Memory B cell (primary cell): ENCODE data around the gene CAMKK2.
A peak's percentile ranks its signal among the peaks of the same experiment; 100 is the strongest.
"Not testable (repeated sequence)": the region's sequence is repeated elsewhere in the genome, so short reads cannot be mapped to it uniquely, and the experiment has no call there.

Experiments
- ATAC-seq: fragments of 150-1000 bp; cut with Tn5 transposase; 2 replicates; pipeline ENCODE4 v1.10.0; 2021; ENCODE audit warnings: low read depth, mild to moderate bottlenecking, moderate library complexity
- DNase-seq, 2 donors: peaks; one replicate each; pipeline ENCODE4 v3.0.0; 2022; ENCODE audit warnings: low spot score in 2 of 2
- H3K27ac Mint-ChIP-seq: one replicate; pipeline ENCODE4 v1.8.0; 2022; ENCODE audit warnings: mild to moderate bottlenecking, moderate library complexity, mixed read lengths
- H3K27me3 Mint-ChIP-seq: one replicate; pipeline ENCODE4 v1.8.0; 2022; ENCODE audit warnings: mixed read lengths
- H3K36me3 Mint-ChIP-seq: one replicate; pipeline ENCODE4 v1.8.0; 2022; ENCODE audit warnings: mild to moderate bottlenecking, mixed read lengths
- H3K4me1 Mint-ChIP-seq: one replicate; pipeline ENCODE4 v1.8.0; 2022; ENCODE audit warnings: mixed read lengths
- H3K4me3 Mint-ChIP-seq: one replicate; pipeline ENCODE4 v1.8.0; 2022; ENCODE audit warnings: mild to moderate bottlenecking, moderate library complexity, mixed read lengths
- H3K9me3 Mint-ChIP-seq: one replicate; pipeline ENCODE4 v1.8.0; 2022; ENCODE audit warnings: mixed read lengths

Gene CAMKK2

GRCh38 chr12:121257704-121258449 is 38.6 kb downstream of the CAMKK2 start:
- ATAC-seq, H3K4me1 Mint-ChIP-seq, H3K4me3 Mint-ChIP-seq, H3K27me3 Mint-ChIP-seq, H3K9me3 Mint-ChIP-seq, DNase-seq: not testable (repeated sequence)
- Mint-ChIP-seq H3K36me3 (peaks cover 28% of the 10 kb centered on the region), H3K27ac (peak overlapping the region; percentile 41)

- no peak for DNase-seq
- Mint-ChIP-seq H3K36me3 (peaks cover 28% of the 10 kb centered on the region), H3K4me3 (no peak overlapping the region), H3K27ac (no peak overlapping the region), H3K4me1 (no peaks in the 10 kb centered on the region), H3K27me3 (no peaks in the 10 kb centered on the region), H3K9me3 (no peaks in the 10 kb centered on the region)
- ATAC-seq = no peak
These were observed 41.1 kb downstream of the CAMKK2 start for GRCh38 chr12:121255433-121255832.

DNA sequence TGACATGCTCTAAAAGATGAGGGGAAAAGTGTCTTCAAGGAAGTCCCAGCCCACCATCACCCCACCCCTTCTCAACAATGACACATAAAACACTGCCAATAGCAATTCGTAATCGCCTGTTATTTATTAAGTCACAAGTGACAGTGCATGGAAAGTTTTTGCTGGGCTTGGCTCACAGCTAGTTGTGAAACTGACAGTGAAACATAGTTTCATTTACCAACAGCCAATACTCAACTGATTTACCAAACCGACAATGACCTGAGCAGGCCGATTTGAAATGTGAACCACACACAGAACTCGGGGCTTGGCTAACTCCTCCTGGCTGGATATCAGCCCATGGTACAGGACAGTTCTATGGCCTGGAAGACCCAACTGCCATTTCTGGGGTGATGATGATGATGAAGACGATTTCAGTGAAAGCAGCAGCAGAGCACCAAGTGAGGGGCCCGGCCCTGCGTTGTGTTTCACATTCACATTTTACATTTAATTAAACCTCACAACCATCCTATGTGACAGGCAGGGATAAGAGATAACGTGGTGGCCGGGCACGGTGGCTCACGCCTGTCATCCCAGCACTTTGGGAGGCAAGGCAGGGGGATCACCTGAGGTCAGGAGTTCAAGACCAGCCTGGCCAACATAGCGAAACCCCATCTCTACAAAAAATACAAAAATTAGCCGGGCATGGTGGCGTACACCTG is 42.7 kb downstream of the CAMKK2 start:
- Mint-ChIP-seq H3K36me3 (peaks cover 23% of the 10 kb centered on the region), H3K4me1 (peaks cover under 1% of the 10 kb centered on the region), H3K9me3 (no peaks in the 10 kb centered on the region), H3K4me3 (no peak overlapping the region), H3K27ac (peak overlapping the region; percentile 38), H3K27me3 (no peaks in the 10 kb centered on the region)
- no peak for ATAC-seq
- no peak for DNase-seq

- peaks cover 23% of the 10 kb centered on the region for H3K36me3 Mint-ChIP-seq
- H3K27ac Mint-ChIP-seq = no peak overlapping the region
These were observed 43.7 kb downstream of the CAMKK2 start for GRCh38 chr12:121252712-121253345.

DNA sequence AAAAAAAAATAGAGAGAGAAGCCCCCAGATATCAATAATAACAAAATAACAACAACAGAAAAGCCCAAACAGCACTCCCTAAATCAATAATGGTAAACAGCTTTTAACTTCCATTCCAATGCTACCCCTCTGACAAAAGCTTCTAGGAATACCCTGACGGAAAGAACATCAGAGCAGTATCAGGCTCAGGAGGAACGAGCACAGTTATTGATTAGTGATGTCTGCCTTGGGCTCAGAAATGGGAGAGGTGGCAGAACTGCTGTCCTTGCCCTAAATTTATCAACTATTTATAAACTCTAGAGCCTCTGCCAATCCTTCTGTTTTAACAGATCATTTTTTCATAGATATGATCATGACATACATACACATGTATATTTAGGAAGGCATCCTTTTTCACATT is 44.7 kb downstream of the CAMKK2 start:
- Mint-ChIP-seq H3K27ac (no peak overlapping the region), H3K27me3 (no peaks in the 10 kb centered on the region), H3K9me3 (no peaks in the 10 kb centered on the region), H3K36me3 (peaks cover 22% of the 10 kb centered on the region), H3K4me1 (peaks cover 11% of the 10 kb centered on the region), H3K4me3 (no peak overlapping the region)
- ATAC-seq (no peak), DNase-seq (no peak)

More at GRCh38 chr12:121252712-121253345, 43.7 kb downstream of the CAMKK2 start:
- ATAC-seq (no peak), DNase-seq (no peak)
- Mint-ChIP-seq H3K4me3 (no peak overlapping the region), H3K4me1 (peaks cover 5% of the 10 kb centered on the region), H3K27me3 (no peaks in the 10 kb centered on the region), H3K9me3 (no peaks in the 10 kb centered on the region)

GRCh38 chr12:121250359-121250758 is 46.1 kb downstream of the CAMKK2 start:
- DNase-seq = no peak
- H3K4me1 Mint-ChIP-seq = peaks cover 12% of the 10 kb centered on the region
- H3K4me3 Mint-ChIP-seq = no peak overlapping the region
- H3K9me3 Mint-ChIP-seq = no peaks in the 10 kb centered on the region
- peaks cover 19% of the 10 kb centered on the region for H3K36me3 Mint-ChIP-seq
- no peak for ATAC-seq
- H3K27ac Mint-ChIP-seq = peak overlapping the region; percentile 49
- no peaks in the 10 kb centered on the region for H3K27me3 Mint-ChIP-seq

DNA sequence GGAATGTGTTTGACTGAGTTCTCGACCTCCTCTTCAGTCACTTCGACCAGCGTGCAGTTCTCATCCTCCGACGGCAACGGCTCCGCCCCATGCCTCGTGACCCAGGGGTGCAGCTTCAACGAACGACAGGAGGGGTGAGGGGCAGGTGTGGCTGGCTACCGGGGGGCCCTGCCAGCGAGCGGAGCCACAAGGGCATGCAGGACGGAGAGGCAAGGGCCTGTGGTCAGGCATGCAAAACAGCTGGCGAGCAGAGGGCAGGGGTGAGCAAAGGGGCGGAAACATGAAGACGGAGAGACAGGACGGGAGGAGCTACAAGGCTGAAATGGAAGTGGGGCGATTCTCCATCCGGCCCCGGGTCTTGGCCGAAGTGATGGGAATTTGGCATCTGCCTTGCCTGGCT is 47.9 kb downstream of the CAMKK2 start:
- Mint-ChIP-seq H3K27me3 (no peaks in the 10 kb centered on the region), H3K27ac (peak overlapping the region; percentile 85), H3K4me1 (peaks cover 12% of the 10 kb centered on the region), H3K4me3 (peak overlapping the region; percentile 76), H3K36me3 (peaks cover 17% of the 10 kb centered on the region), H3K9me3 (no peaks in the 10 kb centered on the region)
- ATAC-seq = peak; percentile 85
- peak; percentile 27 to 33 for DNase-seq

DNA sequence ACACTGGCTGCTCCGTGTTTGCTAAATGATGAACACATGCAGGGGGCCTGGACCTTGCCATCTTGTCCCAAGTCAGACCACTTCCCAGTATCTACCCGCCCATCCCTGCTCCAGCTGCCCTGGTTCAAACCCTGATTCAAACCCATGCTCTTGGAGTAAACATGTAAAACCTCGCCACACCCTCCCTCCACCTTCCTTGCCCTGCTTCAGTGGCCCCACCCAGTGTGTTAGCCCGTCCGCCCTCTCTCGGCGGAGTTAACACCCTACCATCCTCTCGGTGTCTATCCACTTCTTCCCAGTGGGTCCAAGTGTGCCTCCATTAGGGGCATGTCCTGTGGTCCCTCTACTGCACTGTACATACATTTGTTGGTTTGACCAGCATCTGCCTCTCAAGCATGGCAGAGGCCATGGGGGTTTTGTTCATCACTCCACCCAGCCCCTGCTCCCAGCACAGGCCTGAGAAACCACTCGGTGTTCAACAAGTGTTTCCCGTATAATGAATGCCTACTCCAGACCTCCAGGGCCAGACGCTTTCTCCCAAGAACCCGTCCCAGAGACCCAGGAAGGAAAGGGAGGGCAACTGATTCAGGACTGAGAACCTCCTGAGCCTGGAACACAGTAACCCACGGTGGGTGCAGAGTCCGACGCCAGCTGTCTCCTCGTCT is 49.5 kb downstream of the CAMKK2 start:
- DNase-seq = no peak
- H3K36me3 Mint-ChIP-seq = peaks cover 8% of the 10 kb centered on the region
- no peak overlapping the region for H3K27ac Mint-ChIP-seq
- H3K9me3 Mint-ChIP-seq = no peaks in the 10 kb centered on the region
- peak overlapping the region; percentile 21 for H3K4me3 Mint-ChIP-seq
- ATAC-seq = no peak
- peaks cover 12% of the 10 kb centered on the region for H3K4me1 Mint-ChIP-seq
- no peaks in the 10 kb centered on the region for H3K27me3 Mint-ChIP-seq

- Mint-ChIP-seq H3K36me3 (peaks cover 7% of the 10 kb centered on the region), H3K9me3 (no peaks in the 10 kb centered on the region), H3K27me3 (no peaks in the 10 kb centered on the region), H3K27ac (no peak overlapping the region), H3K4me1 (peaks cover 18% of the 10 kb centered on the region), H3K4me3 (no peak overlapping the region)
- no peak for ATAC-seq
- no peak for DNase-seq
These were observed 50.6 kb downstream of the CAMKK2 start for GRCh38 chr12:121245951-121246350.

- Mint-ChIP-seq H3K36me3 (peaks cover 7% of the 10 kb centered on the region), H3K27ac (no peak overlapping the region), H3K4me1 (peaks cover 20% of the 10 kb centered on the region), H3K9me3 (no peaks in the 10 kb centered on the region), H3K27me3 (no peaks in the 10 kb centered on the region), H3K4me3 (no peak overlapping the region)
- ATAC-seq (no peak), DNase-seq (no peak)
These were observed 51.5 kb downstream of the CAMKK2 start for GRCh38 chr12:121245031-121245430.

DNA sequence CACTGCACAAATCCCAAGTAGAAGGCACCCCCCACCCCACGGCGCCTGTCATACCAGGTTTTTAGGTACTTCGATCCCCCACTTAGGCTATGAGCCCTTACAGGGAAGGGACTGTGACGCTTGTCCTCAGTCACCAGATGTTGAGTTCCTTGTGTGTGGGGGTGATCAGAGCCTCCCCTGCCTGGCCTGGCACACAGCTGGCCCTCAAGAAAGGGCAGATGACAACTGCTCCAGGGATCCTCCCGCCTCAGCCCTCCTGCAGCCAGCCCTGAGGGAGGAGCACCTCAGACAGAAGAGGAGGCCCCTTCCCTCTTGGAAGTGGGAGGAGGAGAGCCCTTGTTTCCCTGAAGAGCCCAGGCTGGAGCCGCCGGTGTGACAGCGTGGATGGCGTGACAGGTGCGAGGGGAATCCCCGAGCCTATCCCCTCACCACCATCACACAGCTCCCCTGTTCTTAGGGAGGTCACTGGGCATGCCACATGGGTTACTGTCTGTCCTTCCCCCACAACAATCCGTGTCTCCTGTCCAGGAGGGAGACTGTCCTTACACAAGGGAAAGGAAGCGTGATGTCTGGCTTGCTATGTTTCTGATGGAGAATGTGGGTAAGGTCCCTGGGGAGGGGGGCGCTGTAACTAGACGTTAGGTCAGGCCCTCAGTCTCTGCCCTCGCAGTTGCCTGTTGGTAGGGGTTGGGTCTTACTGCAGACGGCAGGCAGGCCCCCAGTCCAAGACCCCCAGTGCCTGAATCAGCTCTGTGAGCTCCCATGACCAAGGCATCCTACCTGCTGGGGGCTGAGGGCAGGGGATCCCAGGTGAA is 55.1 kb downstream of the CAMKK2 start:
- ATAC-seq (no peak), DNase-seq (no peak)
- Mint-ChIP-seq H3K9me3 (no peaks in the 10 kb centered on the region), H3K36me3 (peaks cover 7% of the 10 kb centered on the region), H3K4me1 (peaks cover 13% of the 10 kb centered on the region), H3K4me3 (peak overlapping the region; percentile 25), H3K27me3 (no peaks in the 10 kb centered on the region), H3K27ac (peak overlapping the region; percentile 88)

GRCh38 chr12:121240484-121241101 is 55.9 kb downstream of the CAMKK2 start:
- Mint-ChIP-seq H3K4me1 (peaks cover 13% of the 10 kb centered on the region), H3K4me3 (peak overlapping the region; percentile 25), H3K27ac (peak overlapping the region; percentile 88), H3K9me3 (no peaks in the 10 kb centered on the region), H3K36me3 (peaks cover 9% of the 10 kb centered on the region), H3K27me3 (no peaks in the 10 kb centered on the region)
- peak; percentile 58 to 69 for DNase-seq
- ATAC-seq = peak; percentile 92

DNA sequence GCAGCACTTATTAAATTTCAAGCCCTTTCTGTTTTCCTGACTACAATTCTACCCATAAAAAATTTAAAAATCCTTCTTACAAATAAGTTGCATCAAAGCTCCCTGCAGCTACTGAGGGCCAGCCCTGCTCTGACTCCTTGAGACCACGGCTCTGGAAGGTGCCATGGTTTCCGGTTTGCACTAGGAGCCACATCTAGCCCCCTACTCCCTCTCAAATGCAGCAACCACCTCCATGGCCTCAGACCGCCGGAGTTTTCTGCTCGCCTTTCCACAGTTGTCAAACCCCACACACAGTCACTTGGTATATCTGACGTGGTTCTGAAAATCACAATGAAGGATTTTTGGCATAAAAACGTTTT is 56.5 kb downstream of the CAMKK2 start:
- no peaks in the 10 kb centered on the region for H3K27me3 Mint-ChIP-seq
- peaks cover 13% of the 10 kb centered on the region for H3K4me1 Mint-ChIP-seq
- peaks cover 9% of the 10 kb centered on the region for H3K36me3 Mint-ChIP-seq
- no peaks in the 10 kb centered on the region for H3K9me3 Mint-ChIP-seq
- no peak for ATAC-seq
- H3K27ac Mint-ChIP-seq = peak overlapping the region; percentile 88
- DNase-seq = no peak
- peak overlapping the region; percentile 25 for H3K4me3 Mint-ChIP-seq
